Neural cell (in vitro differentiated cells): ENCODE results near the gene DPP7. TPM values are rescaled to one million over a fixed set of nuclear protein-coding genes. Genes with fewer than 3 reads are reported as not detected.

Experiments
- H2AFZ ChIP-seq: fragments of 200-600, 300-800 bp; sonication (generic), shearing (Covaris generic); 2 replicates; pipeline ENCODE4 v1.6.0; 2014; ENCODE audit warnings: low read depth, mild to moderate bottlenecking, antibody characterized with exemption, low read length, moderate library complexity
- H3F3A ChIP-seq: fragments of 200-600 bp; shearing (Covaris generic); 2 replicates; pipeline ENCODE4 v1.6.1; 2016; ENCODE audit warnings: mild to moderate bottlenecking, moderate library complexity, mixed read lengths, antibody characterized with exemption, low read length; ENCODE audit not compliant: insufficient read depth, poor library complexity, severe bottlenecking
- H3K27ac ChIP-seq: fragments of 200-600, 300-800 bp; sonication (generic), shearing (Covaris generic); 2 replicates; pipeline ENCODE4 v1.5.1; 2014; ENCODE audit warnings: mild to moderate bottlenecking, low read length, moderate library complexity
- H3K27me3 ChIP-seq: fragments of 300-800, 200-600 bp; sonication (generic), shearing (Covaris generic); 2 replicates; pipeline ENCODE4 v1.6.0; 2014; ENCODE audit warnings: mild to moderate bottlenecking, low read depth, low read length, moderate library complexity; ENCODE audit not compliant: insufficient read depth
- H3K36me3 ChIP-seq: fragments of 300-800, 200-600 bp; sonication (generic), shearing (Covaris generic); 2 replicates; pipeline ENCODE4 v1.5.1; 2014; ENCODE audit warnings: mild to moderate bottlenecking, antibody characterized with exemption, low read length, moderate library complexity; ENCODE audit not compliant: insufficient read depth
- H3K4me2 ChIP-seq: fragments of 300-800, 200-600 bp; sonication (generic), shearing (Covaris generic); 2 replicates; pipeline ENCODE4 v1.6.0; 2014; ENCODE audit warnings: mild to moderate bottlenecking, low read length
- H3K4me3 ChIP-seq: fragments of 300-800, 200-600 bp; sonication (generic), shearing (Covaris generic); 2 replicates; pipeline ENCODE4 v1.5.1; 2014; ENCODE audit warnings: mild to moderate bottlenecking, low read length, moderate library complexity
- H3K79me2 ChIP-seq: fragments of 200-600 bp; shearing (Covaris generic); replicated peaks from 2 replicates; pipeline ENCODE4 v1.6.0; 2014; ENCODE audit warnings: mild to moderate bottlenecking, low read length, moderate library complexity; ENCODE audit not compliant: insufficient read depth
- H3K9ac ChIP-seq: fragments of 300-800, 200-600 bp; sonication (generic), shearing (Covaris generic); 2 replicates; pipeline ENCODE4 v1.6.1; 2016; ENCODE audit warnings: mild to moderate bottlenecking, low read length, mixed read lengths
- H3K9me2 ChIP-seq: fragments of 200-600 bp; shearing (Covaris generic); 2 replicates; pipeline ENCODE4 v1.6.1; 2016; ENCODE audit warnings: mild to moderate bottlenecking, low read length, mixed read lengths; ENCODE audit not compliant: insufficient read depth
- H3K9me3 ChIP-seq: fragments of 200-600, 300-800 bp; sonication (generic), shearing (Covaris generic); 2 replicates; pipeline ENCODE4 v1.6.1; 2016; ENCODE audit warnings: mild to moderate bottlenecking, mixed run types, low read length, moderate library complexity, mixed read lengths
- H4K20me1 ChIP-seq: fragments of 200-600 bp; shearing (Covaris generic); 2 replicates; pipeline ENCODE4 v1.6.1; 2016; ENCODE audit warnings: mild to moderate bottlenecking, mixed run types; ENCODE audit not compliant: insufficient read depth
- EP300 ChIP-seq: fragments of 450-650 bp; conservative IDR thresholded peaks from 2 replicates; pipeline ENCODE4 v1.6.1; 2014; ENCODE audit warnings: antibody characterized with exemption, mild to moderate bottlenecking, moderate library complexity; ENCODE audit not compliant: poor library complexity, severe bottlenecking
- EZH2 ChIP-seq: fragments of 200-600, 300-800 bp; shearing (Covaris generic), sonication (generic); IDR thresholded peaks from 2 replicates; pipeline ENCODE4 v1.6.1; 2014; ENCODE audit warnings: antibody characterized with exemption, low read length, borderline replicate concordance, mild to moderate bottlenecking; ENCODE audit not compliant: insufficient read depth, poor library complexity, severe bottlenecking
- MXI1 ChIP-seq: fragments of 450-650 bp; conservative IDR thresholded peaks from 2 replicates; pipeline ENCODE4 v1.6.1; 2014; ENCODE audit warnings: antibody characterized with exemption, mild to moderate bottlenecking; ENCODE audit not compliant: poor library complexity, severe bottlenecking
- POLR2AphosphoS5 ChIP-seq: IDR thresholded peaks from 2 replicates; pipeline ENCODE4 v1.6.1; 2012
- RAD21 ChIP-seq: fragments of 450-650 bp; conservative IDR thresholded peaks from 2 replicates; pipeline ENCODE4 v1.6.1; 2014; ENCODE audit warnings: antibody characterized with exemption, mild to moderate bottlenecking, moderate library complexity
- SMC3 ChIP-seq: fragments of 450-650 bp; conservative IDR thresholded peaks from 2 replicates; pipeline ENCODE4 v1.6.1; 2014; ENCODE audit warnings: antibody characterized with exemption, mild to moderate bottlenecking, moderate library complexity; ENCODE audit not compliant: poor library complexity
- TAF1 ChIP-seq: IDR thresholded peaks from 2 replicates; pipeline ENCODE4 v1.6.1; 2012; ENCODE audit warnings: low read depth
- polyA plus RNA-seq: library from polyadenylated mRNA; depleted of rRNA; stranded (reverse); fragments of >200 nt; gene quantifications from 2 replicates; pipeline ENCODE4 v1.2.3, GENCODE V29; 2014
- TF ChIP-seq, protein P1 (sequence below): IDR thresholded peaks from 2 replicates; pipeline ENCODE4 v1.6.1; 2012; ENCODE audit warnings: borderline replicate concordance
- TF ChIP-seq, protein P2 (sequence below): fragments of 450-650 bp; IDR thresholded peaks from 2 replicates; pipeline ENCODE4 v1.5.1; 2014; ENCODE audit warnings: antibody characterized with exemption, mild to moderate bottlenecking, moderate library complexity; ENCODE audit not compliant: poor library complexity, severe bottlenecking

The DPP7 gene
- polyA plus RNA-seq, 1 donor from 2014 or later: 23.3 TPM

DNA sequence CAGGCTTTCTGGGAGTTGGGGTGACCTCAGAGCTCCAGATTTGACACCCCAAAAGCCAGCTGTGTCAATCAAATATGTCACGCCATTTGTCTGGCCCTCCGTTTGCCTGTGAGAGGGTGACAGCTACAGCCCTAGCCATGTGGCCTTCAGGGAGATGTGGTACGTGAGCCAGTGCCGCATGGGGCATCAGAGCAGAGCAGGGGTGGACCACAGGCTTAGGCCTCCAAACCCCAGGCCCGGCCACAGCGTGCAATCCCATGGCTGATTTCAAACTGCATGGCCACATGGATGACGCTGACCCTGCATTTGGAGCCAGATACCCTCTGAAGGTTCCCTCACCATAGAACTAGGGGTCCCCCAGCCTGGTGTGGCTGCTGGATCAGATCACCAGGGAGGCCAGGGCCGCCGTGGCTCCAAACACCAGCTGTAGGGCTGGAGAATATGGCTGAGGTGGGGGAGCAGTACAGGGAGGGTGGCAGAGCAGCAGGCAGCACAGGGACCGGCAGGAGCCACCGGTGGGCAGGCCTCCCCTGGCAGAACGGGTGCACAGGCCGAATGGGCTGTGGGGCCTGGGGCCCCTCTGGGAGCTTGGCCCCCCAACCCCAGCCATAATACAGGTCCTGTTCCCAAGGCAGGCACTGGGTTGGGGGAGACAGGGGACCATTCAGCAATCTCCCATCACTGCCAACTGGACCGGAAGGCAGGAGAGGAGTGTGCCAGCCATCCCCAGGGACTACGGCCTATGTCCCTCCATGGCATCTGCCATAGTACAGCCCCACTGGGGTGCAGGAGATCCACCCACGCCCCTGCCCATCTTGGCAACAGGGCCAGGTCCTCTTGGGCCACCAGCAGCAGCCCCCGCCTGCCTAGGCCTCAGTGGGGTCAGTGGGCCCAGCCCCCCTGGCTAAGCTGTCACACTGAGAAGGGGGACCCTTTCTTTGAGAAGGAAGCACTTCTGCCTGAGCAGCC is 45.7 kb downstream of the DPP7 start:
- no peak for TF ChIP-seq TAF1
- TF ChIP-seq POLR2AphosphoS5: no peak
- TF ChIP-seq, protein P1, sequence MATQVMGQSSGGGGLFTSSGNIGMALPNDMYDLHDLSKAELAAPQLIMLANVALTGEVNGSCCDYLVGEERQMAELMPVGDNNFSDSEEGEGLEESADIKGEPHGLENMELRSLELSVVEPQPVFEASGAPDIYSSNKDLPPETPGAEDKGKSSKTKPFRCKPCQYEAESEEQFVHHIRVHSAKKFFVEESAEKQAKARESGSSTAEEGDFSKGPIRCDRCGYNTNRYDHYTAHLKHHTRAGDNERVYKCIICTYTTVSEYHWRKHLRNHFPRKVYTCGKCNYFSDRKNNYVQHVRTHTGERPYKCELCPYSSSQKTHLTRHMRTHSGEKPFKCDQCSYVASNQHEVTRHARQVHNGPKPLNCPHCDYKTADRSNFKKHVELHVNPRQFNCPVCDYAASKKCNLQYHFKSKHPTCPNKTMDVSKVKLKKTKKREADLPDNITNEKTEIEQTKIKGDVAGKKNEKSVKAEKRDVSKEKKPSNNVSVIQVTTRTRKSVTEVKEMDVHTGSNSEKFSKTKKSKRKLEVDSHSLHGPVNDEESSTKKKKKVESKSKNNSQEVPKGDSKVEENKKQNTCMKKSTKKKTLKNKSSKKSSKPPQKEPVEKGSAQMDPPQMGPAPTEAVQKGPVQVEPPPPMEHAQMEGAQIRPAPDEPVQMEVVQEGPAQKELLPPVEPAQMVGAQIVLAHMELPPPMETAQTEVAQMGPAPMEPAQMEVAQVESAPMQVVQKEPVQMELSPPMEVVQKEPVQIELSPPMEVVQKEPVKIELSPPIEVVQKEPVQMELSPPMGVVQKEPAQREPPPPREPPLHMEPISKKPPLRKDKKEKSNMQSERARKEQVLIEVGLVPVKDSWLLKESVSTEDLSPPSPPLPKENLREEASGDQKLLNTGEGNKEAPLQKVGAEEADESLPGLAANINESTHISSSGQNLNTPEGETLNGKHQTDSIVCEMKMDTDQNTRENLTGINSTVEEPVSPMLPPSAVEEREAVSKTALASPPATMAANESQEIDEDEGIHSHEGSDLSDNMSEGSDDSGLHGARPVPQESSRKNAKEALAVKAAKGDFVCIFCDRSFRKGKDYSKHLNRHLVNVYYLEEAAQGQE: no peak
- no peak for TF ChIP-seq RAD21
- TF ChIP-seq MXI1: no peak
- TF ChIP-seq, protein P2, sequence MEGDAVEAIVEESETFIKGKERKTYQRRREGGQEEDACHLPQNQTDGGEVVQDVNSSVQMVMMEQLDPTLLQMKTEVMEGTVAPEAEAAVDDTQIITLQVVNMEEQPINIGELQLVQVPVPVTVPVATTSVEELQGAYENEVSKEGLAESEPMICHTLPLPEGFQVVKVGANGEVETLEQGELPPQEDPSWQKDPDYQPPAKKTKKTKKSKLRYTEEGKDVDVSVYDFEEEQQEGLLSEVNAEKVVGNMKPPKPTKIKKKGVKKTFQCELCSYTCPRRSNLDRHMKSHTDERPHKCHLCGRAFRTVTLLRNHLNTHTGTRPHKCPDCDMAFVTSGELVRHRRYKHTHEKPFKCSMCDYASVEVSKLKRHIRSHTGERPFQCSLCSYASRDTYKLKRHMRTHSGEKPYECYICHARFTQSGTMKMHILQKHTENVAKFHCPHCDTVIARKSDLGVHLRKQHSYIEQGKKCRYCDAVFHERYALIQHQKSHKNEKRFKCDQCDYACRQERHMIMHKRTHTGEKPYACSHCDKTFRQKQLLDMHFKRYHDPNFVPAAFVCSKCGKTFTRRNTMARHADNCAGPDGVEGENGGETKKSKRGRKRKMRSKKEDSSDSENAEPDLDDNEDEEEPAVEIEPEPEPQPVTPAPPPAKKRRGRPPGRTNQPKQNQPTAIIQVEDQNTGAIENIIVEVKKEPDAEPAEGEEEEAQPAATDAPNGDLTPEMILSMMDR: no peak
- TF ChIP-seq SMC3: no peak
- TF ChIP-seq EP300: no peak
- TF ChIP-seq EZH2: no peak
- H3K79me2 ChIP-seq: no peaks in the 10 kb centered on the region
- no peak overlapping the region for H3K9ac ChIP-seq
- no peak overlapping the region for H3K27ac ChIP-seq
- H3F3A ChIP-seq: no peaks in the 10 kb centered on the region
- no peak overlapping the region for H2AFZ ChIP-seq
- H3K36me3 ChIP-seq: no peaks in the 10 kb centered on the region
- no peak overlapping the region for H3K4me3 ChIP-seq
- peaks cover 17% of the 10 kb centered on the region for H3K27me3 ChIP-seq
- no peak overlapping the region for H3K4me2 ChIP-seq
- no peaks in the 10 kb centered on the region for H3K9me3 ChIP-seq
- no peaks in the 10 kb centered on the region for H4K20me1 ChIP-seq
- H3K9me2 ChIP-seq: no peaks in the 10 kb centered on the region

DNA sequence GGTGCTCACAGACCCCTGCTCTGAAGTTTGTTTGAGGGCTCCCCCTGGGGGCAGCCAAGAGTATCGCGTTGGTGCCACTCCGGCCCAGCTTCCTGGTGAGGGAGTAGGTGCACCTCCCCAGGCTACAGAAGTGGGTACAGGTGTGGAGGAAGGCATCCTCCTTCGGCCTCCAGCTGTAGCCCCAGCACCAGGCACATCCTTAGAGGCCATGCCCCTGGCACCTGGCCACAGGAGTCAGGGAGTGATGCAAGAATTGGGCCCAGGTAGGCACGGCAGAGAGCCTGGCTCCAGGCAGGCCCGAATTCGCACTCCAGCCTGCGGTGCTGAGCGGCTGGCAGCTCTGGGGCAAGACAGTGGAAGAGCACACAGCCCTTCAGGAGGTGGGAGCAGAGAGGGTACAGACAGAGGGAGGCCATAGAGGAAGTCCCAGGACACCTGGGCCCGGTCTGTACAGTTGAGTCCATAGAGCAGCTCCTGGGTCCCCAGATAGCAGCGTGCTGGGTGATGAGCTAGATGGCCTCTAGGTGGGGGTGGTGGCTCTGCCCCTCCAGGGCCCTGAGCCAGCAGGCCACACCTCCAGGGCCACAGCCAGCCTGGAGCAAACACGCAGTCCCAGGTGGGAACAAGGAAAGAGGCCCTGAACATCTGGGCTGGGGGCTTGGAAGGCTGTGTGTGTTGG is 46.5 kb downstream of the DPP7 start:
- Histone ChIP-seq H3K9ac (no peak overlapping the region), H3K4me3 (no peak overlapping the region), H3K79me2 (no peaks in the 10 kb centered on the region), H2AFZ (no peak overlapping the region), H3K27ac (no peak overlapping the region), H3K9me2 (no peaks in the 10 kb centered on the region), H3K27me3 (peaks cover 17% of the 10 kb centered on the region), H3K9me3 (no peaks in the 10 kb centered on the region), H3F3A (no peaks in the 10 kb centered on the region), H3K36me3 (no peaks in the 10 kb centered on the region), H4K20me1 (no peaks in the 10 kb centered on the region), H3K4me2 (no peak overlapping the region)
- TF ChIP-seq POLR2AphosphoS5: no peak
- no peak for TF ChIP-seq EZH2
- TF ChIP-seq, protein P2: peak; percentile 54
